ENCODE data around the gene DCAF8L2. TPM values are rescaled to one million over a fixed set of nuclear protein-coding genes. Genes with fewer than 3 reads are reported as not detected.

DCAF8L2 gene
- total RNA-seq, 1 experiment from 2014 or later = not detected

DNA sequence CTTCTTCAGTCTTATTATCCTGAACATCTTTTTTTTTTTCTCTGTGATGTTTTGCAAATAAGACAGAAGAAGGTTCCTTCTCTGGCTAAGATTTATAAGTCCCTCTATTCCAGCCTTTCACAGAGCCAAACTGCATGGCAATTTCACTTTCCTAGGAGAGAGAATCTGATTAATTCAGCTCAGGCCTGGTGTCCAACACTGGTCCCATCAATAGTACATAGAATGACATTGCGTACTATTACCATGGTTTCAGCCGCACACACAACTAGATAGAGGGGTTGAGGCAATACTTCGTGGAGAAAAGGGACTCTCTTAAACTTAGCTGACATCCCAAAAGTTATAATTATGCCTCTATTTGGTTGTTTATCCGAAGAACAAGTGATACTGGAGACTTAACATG is 18.5 kb downstream of the DCAF8L2 start:
- Mint-ChIP-seq H3K9me3 (peaks cover 39 to 47% of the 10 kb centered on the region in 2 experiments), H3K27ac (no peak overlapping the region), H3K4me1 (no peaks in the 10 kb centered on the region), H3K27me3 (ENCODE audit: low read depth) (peaks cover 3% of the 10 kb centered on the region), H3K4me3 (no peak overlapping the region), H3K36me3 (ENCODE audit: insufficient read depth in 1 of 3, low read depth in 3 of 3) (peaks cover 0 to 2% (median 0%) of the 10 kb centered on the region in 3 experiments; a peak in 1 of 7 replicates)
- H3K27ac ChIP-seq (ENCODE audit: insufficient read length, low read depth, low read length) = no peak overlapping the region
- no peak overlapping the region for H4K91ac ChIP-seq (ENCODE audit: insufficient read length, low read depth, low read length)
- peaks cover 6% of the 10 kb centered on the region for H3K9me3 ChIP-seq (ENCODE audit: control insufficient read depth, low read depth, low read length)
- H3K23ac ChIP-seq (ENCODE audit: insufficient read length, low read depth, low read length) = no peak overlapping the region
- no peak overlapping the region for H2BK120ac ChIP-seq (ENCODE audit: low read depth, low read length, poor library complexity, severe bottlenecking)
- H3K4ac ChIP-seq (ENCODE audit: low read depth, low read length) = no peak overlapping the region
- no peaks in the 10 kb centered on the region for H3K79me1 ChIP-seq (ENCODE audit: insufficient read depth, low read depth, low read length, poor library complexity, severe bottlenecking)
- WGBS (ENCODE audit: extremely low coverage, insufficient read length, low lambda C conversion rate) = no CpG with 5 or more reads among the region's 4 CpGs
- H2AFZ ChIP-seq (ENCODE audit: low read length) = no peak overlapping the region
- H3K79me2 ChIP-seq (ENCODE audit: insufficient read depth, low read length) = no peaks in the 10 kb centered on the region
- H4K8ac ChIP-seq (replicated peaks; ENCODE audit: insufficient read length, low read depth, low read length) = no peak overlapping the region
- H3K23me2 ChIP-seq (ENCODE audit: insufficient read length, low read depth, low read length, poor library complexity, severe bottlenecking) = no peaks in the 10 kb centered on the region
- no peak overlapping the region for H3K56ac ChIP-seq (ENCODE audit: insufficient read length, low read depth, low read length)
- no peak overlapping the region for H2BK12ac ChIP-seq (ENCODE audit: insufficient read length, low read depth, low read length)
- H2BK15ac ChIP-seq (ENCODE audit: low read depth, low read length) = no peak overlapping the region
- TF ChIP-seq, protein P1, sequence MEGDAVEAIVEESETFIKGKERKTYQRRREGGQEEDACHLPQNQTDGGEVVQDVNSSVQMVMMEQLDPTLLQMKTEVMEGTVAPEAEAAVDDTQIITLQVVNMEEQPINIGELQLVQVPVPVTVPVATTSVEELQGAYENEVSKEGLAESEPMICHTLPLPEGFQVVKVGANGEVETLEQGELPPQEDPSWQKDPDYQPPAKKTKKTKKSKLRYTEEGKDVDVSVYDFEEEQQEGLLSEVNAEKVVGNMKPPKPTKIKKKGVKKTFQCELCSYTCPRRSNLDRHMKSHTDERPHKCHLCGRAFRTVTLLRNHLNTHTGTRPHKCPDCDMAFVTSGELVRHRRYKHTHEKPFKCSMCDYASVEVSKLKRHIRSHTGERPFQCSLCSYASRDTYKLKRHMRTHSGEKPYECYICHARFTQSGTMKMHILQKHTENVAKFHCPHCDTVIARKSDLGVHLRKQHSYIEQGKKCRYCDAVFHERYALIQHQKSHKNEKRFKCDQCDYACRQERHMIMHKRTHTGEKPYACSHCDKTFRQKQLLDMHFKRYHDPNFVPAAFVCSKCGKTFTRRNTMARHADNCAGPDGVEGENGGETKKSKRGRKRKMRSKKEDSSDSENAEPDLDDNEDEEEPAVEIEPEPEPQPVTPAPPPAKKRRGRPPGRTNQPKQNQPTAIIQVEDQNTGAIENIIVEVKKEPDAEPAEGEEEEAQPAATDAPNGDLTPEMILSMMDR (conservative IDR thresholded peaks at IDR 0.05) = no peak
- no peak overlapping the region for H2AK5ac ChIP-seq (ENCODE audit: insufficient read length, low read length)
- H4K20me1 ChIP-seq (ENCODE audit: control insufficient read depth, insufficient read depth, insufficient read length) = no peaks in the 10 kb centered on the region
- H3K9ac ChIP-seq (ENCODE audit: extremely low read depth, insufficient read length, low read length) = no peak overlapping the region
- DNase-seq = no peak
- no peak overlapping the region for H3T11ph ChIP-seq (ENCODE audit: low read length)
- H3K14ac ChIP-seq (ENCODE audit: insufficient read depth, low read length) = no peak overlapping the region
- H2BK20ac ChIP-seq (ENCODE audit: low read depth, low read length, poor library complexity, severe bottlenecking) = no peak overlapping the region
- H3K18ac ChIP-seq (ENCODE audit: insufficient read length, low read depth, low read length) = no peak overlapping the region
- no peak overlapping the region for H4K5ac ChIP-seq (ENCODE audit: insufficient read length, low read depth, low read length)
- H2BK5ac ChIP-seq (ENCODE audit: insufficient read length, low read length) = no peak overlapping the region
- H3K27me3 ChIP-seq (ENCODE audit: insufficient read depth, low read length) = no peaks in the 10 kb centered on the region
- no peak overlapping the region for H3K4me2 ChIP-seq (ENCODE audit: insufficient read depth, insufficient read length, low read length)
- no peaks in the 10 kb centered on the region for H3K4me1 ChIP-seq (ENCODE audit: insufficient read depth, low read length)

Measured in H9 (cell line).